Stimulated activated CD4-positive, alpha-beta T cell treated with anti-CD3 and anti-CD28 coated beads, TNF-alpha, amount 100 ng/mL, for 4 hours (primary cell): ENCODE results near the gene SND1.

ENCODE experiments used
- DNase-seq, 3 experiments: peaks; one replicate each; pipeline ENCODE4 v3.0.0-alpha.2; 2020; ENCODE audit warnings: low read depth in 3 of 3

Gene SND1

DNA sequence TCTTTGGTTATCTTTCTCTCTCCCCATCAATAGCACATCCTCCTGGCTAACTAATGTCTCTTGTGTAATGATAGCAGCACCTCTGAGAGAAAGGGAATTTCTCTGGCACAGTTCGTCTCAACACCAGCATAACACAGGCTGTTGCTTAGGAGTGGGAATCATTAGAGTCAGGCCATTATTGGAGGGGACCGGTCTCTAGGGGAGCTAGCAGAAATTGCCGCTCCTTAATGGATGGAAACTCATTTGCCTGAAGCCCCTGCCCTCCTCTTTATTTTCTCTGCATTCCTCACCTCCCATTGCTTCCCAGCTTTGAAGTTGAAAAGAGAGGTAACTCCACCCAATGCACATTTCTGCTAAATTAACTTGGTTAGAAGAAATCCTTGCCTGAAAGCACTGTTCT, 367.3 kb downstream of the SND1 start:
- DNase-seq: no peak

GRCh38 chr7:128020159-128020558, 368.2 kb downstream of the SND1 start:
- DNase-seq: no peak

DNA sequence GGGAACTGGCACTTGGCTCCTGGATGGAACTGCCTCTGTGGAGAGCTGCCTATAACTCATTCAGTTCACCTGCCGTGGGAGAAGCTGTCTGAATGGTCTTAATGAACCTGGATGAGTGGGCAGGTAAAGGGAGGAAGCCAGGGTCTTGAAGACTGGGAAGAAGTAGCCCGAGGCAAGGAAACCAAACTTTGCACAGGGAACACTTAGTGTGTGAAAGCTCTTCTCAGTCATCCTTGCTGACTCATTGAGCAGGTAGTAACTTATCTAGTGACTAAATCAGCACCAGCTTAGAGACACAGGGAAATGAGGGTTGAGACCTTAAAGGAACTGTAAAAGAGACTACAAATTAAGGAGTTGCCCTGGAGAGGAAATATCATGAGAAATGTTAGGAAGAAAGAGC, 369.4 kb downstream of the SND1 start:
- no peak for DNase-seq

DNA sequence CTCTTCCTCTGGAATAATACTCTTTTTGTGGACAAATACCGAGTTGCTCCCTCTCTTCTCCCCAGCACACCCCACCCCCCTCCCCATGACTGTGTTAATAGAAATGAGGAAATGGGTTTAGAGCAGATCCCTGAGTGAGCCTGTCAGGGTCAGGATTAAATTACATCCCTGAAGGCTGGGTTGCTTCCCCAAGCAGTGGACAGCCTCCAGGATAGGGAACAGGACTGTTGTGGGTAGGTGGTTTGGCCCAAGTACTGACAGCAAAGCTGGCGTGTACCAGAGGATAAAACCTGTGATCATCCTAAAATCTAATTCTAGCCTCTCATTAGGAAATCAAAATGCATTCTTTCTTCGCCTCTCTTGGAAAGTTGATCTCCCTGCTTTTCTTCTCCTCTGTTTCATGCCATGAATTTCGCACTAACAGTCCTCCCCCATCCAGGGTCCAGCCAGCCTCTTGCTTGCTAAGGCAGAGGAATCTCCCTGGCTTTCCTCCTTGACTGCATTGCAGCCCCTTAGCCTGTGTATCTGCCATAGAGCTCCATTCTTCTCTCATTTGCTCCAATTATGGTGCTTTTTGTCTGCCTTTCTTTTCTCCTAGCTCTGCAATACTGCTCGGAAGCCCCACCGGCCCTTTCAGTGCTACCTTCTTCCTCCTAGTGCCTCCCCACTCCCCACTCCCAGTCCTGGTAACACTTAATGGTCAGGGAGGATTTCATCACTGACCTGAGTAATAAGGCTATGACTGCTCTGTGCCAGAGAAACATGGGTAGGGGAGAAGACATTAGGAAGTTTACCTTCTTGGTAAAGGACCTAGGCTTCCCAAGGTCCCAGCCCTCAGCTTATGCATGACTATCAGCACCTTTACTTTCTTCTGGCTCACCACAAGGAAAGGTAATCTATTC, 370.9 kb downstream of the SND1 start:
- no peak for DNase-seq

DNA sequence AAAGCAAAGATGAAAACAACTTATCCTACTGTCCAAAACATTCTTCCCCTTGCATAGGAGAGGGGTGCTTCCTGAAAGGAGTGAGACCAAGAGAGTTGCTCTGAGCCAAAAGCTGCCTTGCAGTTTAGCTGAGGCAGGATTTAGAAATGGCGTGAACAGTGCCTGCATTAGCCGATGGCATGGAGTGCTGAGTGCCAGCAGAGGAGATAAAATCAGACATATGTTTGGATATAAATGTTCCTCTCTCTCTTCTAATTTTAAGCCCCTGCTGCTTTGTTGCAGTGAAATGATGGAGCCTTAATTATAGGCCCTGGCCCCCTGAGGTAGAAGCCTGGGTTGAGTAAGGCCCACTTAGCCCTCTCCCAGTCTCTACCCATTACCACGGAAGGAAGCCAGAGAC, 372.2 kb downstream of the SND1 start:
- DNase-seq: no peak

GRCh38 chr7:128025380-128025779, 373.4 kb downstream of the SND1 start:
- DNase-seq: no peak

GRCh38 chr7:128025819-128026218, 373.8 kb downstream of the SND1 start:
- no peak for DNase-seq

DNA sequence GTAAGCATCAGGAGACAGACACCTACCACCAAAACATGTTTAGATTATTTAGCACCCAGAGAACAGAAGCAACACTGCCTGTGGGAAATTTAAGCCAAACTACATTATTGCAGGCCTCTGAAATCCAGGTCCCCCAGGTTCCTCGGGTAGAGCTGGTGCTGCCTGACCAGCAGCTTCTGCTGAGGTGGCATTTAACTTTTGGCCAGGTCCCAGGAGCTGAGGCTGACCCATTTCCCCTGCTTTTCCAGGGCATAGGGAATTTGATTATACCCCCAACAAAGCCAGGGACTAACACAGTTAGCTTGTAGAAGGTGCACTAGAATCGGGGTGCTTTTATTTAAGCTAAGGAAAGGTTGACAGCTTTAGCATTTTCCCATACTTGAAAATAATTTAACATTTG, 374.6 kb downstream of the SND1 start:
- DNase-seq: no peak

GRCh38 chr7:128027485-128027980, 375.5 kb downstream of the SND1 start:
- DNase-seq: no peak

- DNase-seq: no peak
Observed at GRCh38 chr7:128029405-128029995, 377.5 kb downstream of the SND1 start.

- DNase-seq: no peak
Observed at GRCh38 chr7:128030263-128030653, 378.3 kb downstream of the SND1 start.

- DNase-seq: peak in 1 of 3 experiments; percentile 13
Observed at GRCh38 chr7:128030654-128031611, 378.9 kb downstream of the SND1 start, which contains the start of gene LRRC4. Gene LRRC4 (minus strand): TSS chr7:128031437. CDS start chr7:128030640, 797 bp downstream.

DNA sequence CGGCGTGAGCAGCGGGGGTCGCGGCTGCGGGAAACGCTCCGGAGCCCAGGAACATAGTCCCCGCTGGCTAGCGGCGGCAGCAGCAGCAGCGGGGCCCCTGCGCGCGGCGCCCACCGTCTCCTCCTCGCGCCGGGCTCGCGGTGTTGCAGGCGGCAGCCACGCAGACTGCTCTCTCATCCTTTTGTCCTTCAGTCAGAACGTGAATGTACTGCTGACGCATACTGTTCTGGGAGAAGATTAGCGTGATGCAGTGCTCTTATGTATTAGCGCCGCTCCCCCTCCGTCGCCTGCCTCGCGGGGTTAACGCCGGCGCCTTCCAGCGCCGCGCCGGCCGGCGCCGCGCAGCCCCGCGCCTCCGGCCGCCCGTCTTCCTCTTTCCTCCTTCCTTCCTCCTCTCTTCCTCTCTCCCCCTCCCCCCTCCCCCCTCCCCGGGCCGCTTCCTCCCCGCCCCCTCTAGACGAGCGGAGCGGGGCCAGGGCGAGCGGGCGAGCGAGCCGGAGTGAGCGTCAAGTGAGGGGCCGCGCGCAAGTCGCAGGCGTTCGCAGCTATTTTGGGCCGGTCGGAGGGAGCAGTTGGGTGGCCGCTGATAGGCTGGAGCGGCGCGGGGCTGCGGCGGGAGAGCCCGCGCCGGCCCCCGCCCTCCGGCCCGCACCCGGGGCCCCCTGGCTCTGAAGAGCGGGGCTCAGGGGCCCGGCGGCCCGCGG, 380.1 kb downstream of the SND1 start:
- DNase-seq: peak; percentile 21 to 28 (median 21)

DNA sequence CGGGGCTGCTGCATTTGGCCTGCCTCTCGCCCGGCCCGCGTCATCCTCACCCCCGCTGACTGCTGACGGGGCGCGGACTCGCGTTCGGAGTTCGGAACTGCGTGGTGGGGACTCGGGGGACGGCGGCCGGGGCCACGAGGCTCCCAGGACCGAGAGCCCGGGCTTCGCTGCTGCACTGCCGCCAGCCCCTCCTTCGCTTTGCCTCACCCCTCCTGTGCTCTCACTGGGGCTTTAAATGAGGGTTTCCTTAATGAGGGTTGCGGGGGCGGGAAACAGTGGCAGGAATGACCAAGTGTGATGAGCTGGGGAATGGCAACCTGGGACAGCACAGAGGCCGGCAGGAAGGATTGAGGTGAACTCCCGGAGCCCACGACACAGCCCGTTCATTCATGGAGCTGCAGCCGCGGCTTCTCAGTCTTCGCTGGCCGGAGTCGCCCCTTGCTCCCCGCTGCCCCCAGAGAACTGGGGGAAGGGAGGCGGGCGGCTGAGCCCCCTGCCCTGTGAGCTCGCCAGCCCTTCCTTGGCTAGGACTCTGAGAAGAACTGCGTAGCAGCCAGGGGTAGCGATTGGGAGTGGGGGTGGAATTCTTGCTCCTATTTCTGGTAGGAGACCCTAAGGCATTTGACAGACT, 380.7 kb downstream of the SND1 start:
- no peak for DNase-seq

GRCh38 chr7:128033246-128033645, 381.3 kb downstream of the SND1 start:
- no peak for DNase-seq

- DNase-seq: no peak
Observed at GRCh38 chr7:128034825-128035224, 382.8 kb downstream of the SND1 start.

GRCh38 chr7:128035712-128036111, 383.7 kb downstream of the SND1 start:
- DNase-seq: no peak

- no peak for DNase-seq
Observed at GRCh38 chr7:128036226-128036940, 384.4 kb downstream of the SND1 start.

DNA sequence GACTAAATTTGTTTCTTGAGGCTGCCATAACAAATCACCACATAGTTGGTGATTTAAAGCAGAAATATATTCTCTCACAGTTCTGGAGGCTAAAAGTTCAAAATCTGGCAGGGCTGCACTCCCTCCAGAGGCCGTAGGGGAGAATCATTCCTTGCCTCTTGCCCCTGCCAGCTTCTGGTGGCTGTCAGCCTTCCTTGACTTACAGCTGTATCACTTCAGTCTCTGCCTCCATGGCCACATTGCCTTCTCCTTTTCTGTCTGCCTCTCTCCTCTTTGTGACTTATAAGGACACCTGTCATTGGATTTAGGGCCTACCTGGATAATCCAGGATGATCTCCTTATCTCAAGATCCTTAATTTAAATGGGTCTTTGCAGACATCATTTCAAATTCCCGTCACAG, 385.1 kb downstream of the SND1 start:
- DNase-seq: no peak
